Stomach (tissue), 9 donors: ENCODE measurements around the gene C1QTNF12. TPM values are rescaled to one million over a fixed set of nuclear protein-coding genes. Genes with fewer than 3 reads are reported as not detected.

Experiments used
- DNase-seq, 2 donors: peaks; one replicate each; pipeline versions ENCODE4 v3.0.0 to v3.0.0-alpha.2; 2013 to 2019
- H3K27ac ChIP-seq, 5 donors: fragments of 200-600 bp in 4 of 5; sonication (generic) in 4 of 5; one replicate each; pipeline ENCODE4 v1.5.1; 2013 to 2019; ENCODE audit warnings: mild to moderate bottlenecking in 1 of 5, moderate library complexity in 1 of 5
- H3K27me3 ChIP-seq, 3 donors: fragments of 200-600 bp; sonication (generic); one replicate each; pipeline ENCODE4 v1.5.1; 2017 to 2019; ENCODE audit warnings: mixed run types in 1 of 3
- H3K36me3 ChIP-seq, 4 donors: fragments of 200-600 bp; sonication (generic); 1 replicate in 3 of 4; 2 replicates in 1 of 4; pipeline ENCODE4 v1.5.1; 2016 to 2019
- H3K4me1 ChIP-seq, 4 donors: fragments of 200-600 bp; sonication (generic); one replicate each; pipeline ENCODE4 v1.5.1; 2016 to 2019
- H3K4me3 ChIP-seq, 4 donors: fragments of 200-600 bp; sonication (generic) in 3 of 4; one replicate each; pipeline ENCODE4 v1.5.1; 2016 to 2019; ENCODE audit warnings: mild to moderate bottlenecking in 1 of 4
- H3K9me3 ChIP-seq, 4 donors: fragments of 200-600 bp; sonication (generic); one replicate each; pipeline ENCODE4 v1.5.1; 2016 to 2019
- CTCF ChIP-seq, 7 experiments: fragments of 450-650 bp in 4 of 7; fragments of 200-600 bp in 3 of 7; sonication (generic) in 3 of 7; IDR thresholded peaks; one replicate each; pipeline ENCODE4 v1.5.1; 2016 to 2019; ENCODE audit warnings: antibody characterized with exemption in 7 of 7, control low read depth in 2 of 7, mild to moderate bottlenecking in 1 of 7
- EP300 ChIP-seq: sonication (generic); formaldehyde crosslinking; IDR thresholded peaks from one replicate; pipeline ENCODE4 v1.6.1; 2017; ENCODE audit warnings: antibody characterized with exemption
- POLR2A ChIP-seq, 4 donors: fragments of 450-650 bp; IDR thresholded peaks; one replicate each; pipeline ENCODE4 v1.6.1; 2016; ENCODE audit warnings: antibody characterized with exemption in 4 of 4, control low read depth in 2 of 4, mild to moderate bottlenecking in 1 of 4, moderate library complexity in 1 of 4
- POLR2AphosphoS5 ChIP-seq, 3 donors: sonication (generic); formaldehyde crosslinking; IDR thresholded peaks; one replicate each; pipeline ENCODE4 v1.6.1; 2016; ENCODE audit warnings: antibody characterized with exemption in 3 of 3
- WGBS, 5 donors: extraction: QIAGEN DNeasy Blood & Tissue Kit in 3 of 5; methylation state at CpG; one replicate each; pipeline versions ENCODE4 v1.1.5 to v1.1.7; 2013 to 2018; 5-methylcytosine and 5-hydroxymethylcytosine counted together
- intact Hi-C: fragments of 100-400 bp; cut with DNase I; formaldehyde crosslinking; loops from one replicate; pipeline ENCODE4 v1.15.1; 2023; ENCODE audit warnings: low total_unique reads
- polyA plus RNA-seq, 3 donors: library from polyadenylated mRNA; stranded (reverse); fragments of 200-250 nt; gene quantifications; one replicate each; pipeline ENCODE4 v1.2.3, GENCODE V29; 2013
- total RNA-seq, 5 donors: library from RNA; depleted of rRNA; stranded (reverse); fragments of >200 nt; gene quantifications; one replicate each; pipeline versions ENCODE4 v1.1.0 to v1.2.3, GENCODE V29; 2014 to 2016
- donor health status: healthy with polysubstance abuse.
- donor health status: Bipolar disorder and iron deficiency.
- donor health status: healthy.

C1QTNF12 gene
- total and polyA plus RNA-seq, 8 donors: 1.5 to 21.3 (median 2.9) TPM; not detected in 2

- H3K27ac ChIP-seq: peak overlapping the region in 1 of 5 donors; percentile 92
- TF ChIP-seq EP300 (no peak), POLR2AphosphoS5 (IDR thresholded peaks at IDR 0.05) (no peak), POLR2A (IDR thresholded peaks at IDR 0.05) (no peak), CTCF (IDR thresholded peaks at IDR 0.05) (no peak)
- H3K9me3 ChIP-seq: no peaks in the 10 kb centered on the region
- H3K4me1 ChIP-seq: peaks cover 30 to 48% (median 41%) of the 10 kb centered on the region in 4 donors
- intact Hi-C loops: no loop called here
- 88 to 95% (median 89%) methylated on average over 11 to 15 of the region's 15 CpGs for WGBS, 5 donors
- no peaks in the 10 kb centered on the region for H3K27me3 ChIP-seq
- peaks cover 0 to 9% (median 7%) of the 10 kb centered on the region in 4 donors for H3K36me3 ChIP-seq
- DNase-seq: no peak
- H3K4me3 ChIP-seq: peak overlapping the region in 2 of 4 donors; percentile 95 to 98
These were observed 28.5 kb upstream of the C1QTNF12 start for GRCh38 chr1:1274931-1275431.

GRCh38 chr1:1274299-1274930, 27.9 kb upstream of the C1QTNF12 start:
- H3K36me3 ChIP-seq: peaks cover 0 to 10% (median 9%) of the 10 kb centered on the region in 4 donors
- H3K27me3 ChIP-seq: no peaks in the 10 kb centered on the region
- peak overlapping the region; percentile 83 to 97 (median 88) for H3K27ac ChIP-seq
- WGBS, 5 donors: 17 to 25% (median 24%) methylated on average over 21 to 31 of the region's 31 CpGs
- TF ChIP-seq POLR2A (IDR thresholded peaks at IDR 0.05) (no peak), CTCF (IDR thresholded peaks at IDR 0.05) (no peak), EP300 (no peak), POLR2AphosphoS5 (IDR thresholded peaks at IDR 0.05) (no peak)
- H3K4me1 ChIP-seq: peaks cover 33 to 54% (median 44%) of the 10 kb centered on the region in 4 donors
- H3K9me3 ChIP-seq: no peaks in the 10 kb centered on the region
- H3K4me3 ChIP-seq: peak overlapping the region; percentile 95 to 98 (median 96)
- intact Hi-C loops: no loop called here
- DNase-seq: no peak

GRCh38 chr1:1273512-1274298, 27.2 kb upstream of the C1QTNF12 start, which contains the start of gene UBE2J2:
Gene UBE2J2, minus strand, starts transcription at chr1:1273854. Its CDS starts 5,862 bp downstream, at chr1:1267992.
- TF ChIP-seq POLR2A (IDR thresholded peaks at IDR 0.05) (no peak), POLR2AphosphoS5 (IDR thresholded peaks at IDR 0.05) (peak; percentile 60 to 90 (median 76)), EP300 (no peak), CTCF (IDR thresholded peaks at IDR 0.05) (no peak)
- peak within 1 kb of the TSS; percentile 85 to 97 (median 89) for H3K27ac ChIP-seq
- peaks cover 0 to 14% (median 9%) of the 10 kb centered on the region in 4 donors for H3K36me3 ChIP-seq
- intact Hi-C loops: no loop called here
- peaks cover 33 to 57% (median 45%) of the 10 kb centered on the region in 4 donors for H3K4me1 ChIP-seq
- peak; percentile 95 to 98 for DNase-seq
- WGBS, 5 donors: 0 to 1% (median 0%) methylated on average over 18 to 105 of the region's 105 CpGs
- no peaks in the 10 kb centered on the region for H3K9me3 ChIP-seq
- no peaks in the 10 kb centered on the region for H3K27me3 ChIP-seq
- peak within 1 kb of the TSS; percentile 95 to 98 (median 96) for H3K4me3 ChIP-seq

- intact Hi-C loops: no loop called here
- no peak for DNase-seq
These were observed 26.6 kb upstream of the C1QTNF12 start for GRCh38 chr1:1273209-1273511.

More at GRCh38 chr1:1273209-1273511, 26.6 kb upstream of the C1QTNF12 start:
- Histone ChIP-seq H3K4me3 (peak overlapping the region; percentile 95 to 98 (median 96)), H3K27me3 (no peaks in the 10 kb centered on the region), H3K36me3 (peaks cover 0 to 19% (median 14%) of the 10 kb centered on the region in 4 donors), H3K27ac (peak overlapping the region; percentile 85 to 97 (median 89)), H3K9me3 (no peaks in the 10 kb centered on the region), H3K4me1 (peaks cover 33 to 57% (median 45%) of the 10 kb centered on the region in 4 donors)
- TF ChIP-seq CTCF (IDR thresholded peaks at IDR 0.05) (no peak), POLR2A (IDR thresholded peaks at IDR 0.05) (no peak), POLR2AphosphoS5 (IDR thresholded peaks at IDR 0.05) (no peak), EP300 (no peak)
- 0 to 1% (median 1%) methylated on average over 7 to 31 of the region's 31 CpGs; no CpG with 5 or more reads in 1 of the 5 donors for WGBS, 5 donors
